ENCODE results near the gene TRAF7. TPM values are rescaled to one million over a fixed set of nuclear protein-coding genes. Genes with fewer than 3 reads are reported as not detected.
A peak's percentile ranks its signal among the peaks of the same experiment; 100 is the strongest.

The TRAF7 gene
- total and polyA plus RNA-seq, 2 of the 13 experiments (the other 11 are each of a cell fraction or from before 2014, with no cell fraction given) = 47.9 to 65.6 TPM

GRCh38 chr16:2121853-2122252 lies 33.7 kb upstream of the TRAF7 start:
- Histone ChIP-seq H3K79me2 (ENCODE audit: insufficient read depth, low read length) (peaks cover 10% of the 10 kb centered on the region), H4K20me1 (ENCODE audit: insufficient read depth, low read length) (no peaks in the 10 kb centered on the region), H3K9ac (ENCODE audit: insufficient read depth, low read depth, low read length) (no peak overlapping the region), H3K4me1 (ENCODE audit: insufficient read depth, low read length) (no peaks in the 10 kb centered on the region), H3K27me3 (ENCODE audit: control insufficient read depth in 1 of 2, insufficient read depth in 2 of 2, low read length in 2 of 2) (no peaks in the 10 kb centered on the region), H3K9me3 (ENCODE audit: low read length) (no peaks in the 10 kb centered on the region), H3K27ac (ENCODE audit: extremely low read length, insufficient read depth, low read length) (no peak overlapping the region), H3K4me2 (ENCODE audit: low read depth, low read length) (no peak overlapping the region), H2AFZ (ENCODE audit: low read length) (no peak overlapping the region), H3K36me3 (replicated peaks in 1 of 2; ENCODE audit: control insufficient read depth in 1 of 2, insufficient read depth in 2 of 2, low read length in 2 of 2) (no peaks in the 10 kb centered on the region), H3K4me3 (replicated peaks in 1 of 3; ENCODE audit: insufficient read depth in 1 of 3, low read depth in 2 of 3, low read length in 3 of 3) (no peak overlapping the region)
- WGBS (ENCODE audit: low lambda C conversion rate) = 98% methylated on average over 8 of the region's 19 CpGs
- no peak for FAIRE-seq
- ATAC-seq = peak; percentile 12; the same call in 2 of the 3 replicates
- BruUV-seq (replicated peaks) = no TSS peak
- CTCF ChIA-PET (ENCODE audit: low intra/inter-chr PET ratio, low total read pairs) = interaction anchor here (0.7 kb wide), 1 partner anchor 19 kb away, joined by 3 read pairs; no protein-coding TSS in a partner anchor
- DNase-seq (ENCODE audit: low spot score) = no peak
- POLR2A ChIA-PET = no interaction called here
- in situ Hi-C loops (cut with HindIII; ENCODE audit: extremely low pct_ligation_motif_present, low pct_unique_long_range_greater_than_20kb) = no loop called here
- no peak for TF ChIP-seq ZBTB7B (CRISPR knock-in tag; IDR thresholded peaks at IDR 0.05)
- TF ChIP-seq, protein P1, sequence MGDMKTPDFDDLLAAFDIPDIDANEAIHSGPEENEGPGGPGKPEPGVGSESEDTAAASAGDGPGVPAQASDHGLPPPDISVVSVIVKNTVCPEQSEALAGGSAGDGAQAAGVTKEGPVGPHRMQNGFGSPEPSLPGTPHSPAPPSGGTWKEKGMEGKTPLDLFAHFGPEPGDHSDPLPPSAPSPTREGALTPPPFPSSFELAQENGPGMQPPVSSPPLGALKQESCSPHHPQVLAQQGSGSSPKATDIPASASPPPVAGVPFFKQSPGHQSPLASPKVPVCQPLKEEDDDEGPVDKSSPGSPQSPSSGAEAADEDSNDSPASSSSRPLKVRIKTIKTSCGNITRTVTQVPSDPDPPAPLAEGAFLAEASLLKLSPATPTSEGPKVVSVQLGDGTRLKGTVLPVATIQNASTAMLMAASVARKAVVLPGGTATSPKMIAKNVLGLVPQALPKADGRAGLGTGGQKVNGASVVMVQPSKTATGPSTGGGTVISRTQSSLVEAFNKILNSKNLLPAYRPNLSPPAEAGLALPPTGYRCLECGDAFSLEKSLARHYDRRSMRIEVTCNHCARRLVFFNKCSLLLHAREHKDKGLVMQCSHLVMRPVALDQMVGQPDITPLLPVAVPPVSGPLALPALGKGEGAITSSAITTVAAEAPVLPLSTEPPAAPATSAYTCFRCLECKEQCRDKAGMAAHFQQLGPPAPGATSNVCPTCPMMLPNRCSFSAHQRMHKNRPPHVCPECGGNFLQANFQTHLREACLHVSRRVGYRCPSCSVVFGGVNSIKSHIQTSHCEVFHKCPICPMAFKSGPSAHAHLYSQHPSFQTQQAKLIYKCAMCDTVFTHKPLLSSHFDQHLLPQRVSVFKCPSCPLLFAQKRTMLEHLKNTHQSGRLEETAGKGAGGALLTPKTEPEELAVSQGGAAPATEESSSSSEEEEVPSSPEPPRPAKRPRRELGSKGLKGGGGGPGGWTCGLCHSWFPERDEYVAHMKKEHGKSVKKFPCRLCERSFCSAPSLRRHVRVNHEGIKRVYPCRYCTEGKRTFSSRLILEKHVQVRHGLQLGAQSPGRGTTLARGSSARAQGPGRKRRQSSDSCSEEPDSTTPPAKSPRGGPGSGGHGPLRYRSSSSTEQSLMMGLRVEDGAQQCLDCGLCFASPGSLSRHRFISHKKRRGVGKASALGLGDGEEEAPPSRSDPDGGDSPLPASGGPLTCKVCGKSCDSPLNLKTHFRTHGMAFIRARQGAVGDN (CRISPR knock-in tag; IDR thresholded peaks at IDR 0.05) = peak; percentile 13; the same call in 1 of the 2 replicates
- intact Hi-C loops (cut with micrococcal nuclease; ENCODE audit: unreplicated experiment) = no loop called here

DNA sequence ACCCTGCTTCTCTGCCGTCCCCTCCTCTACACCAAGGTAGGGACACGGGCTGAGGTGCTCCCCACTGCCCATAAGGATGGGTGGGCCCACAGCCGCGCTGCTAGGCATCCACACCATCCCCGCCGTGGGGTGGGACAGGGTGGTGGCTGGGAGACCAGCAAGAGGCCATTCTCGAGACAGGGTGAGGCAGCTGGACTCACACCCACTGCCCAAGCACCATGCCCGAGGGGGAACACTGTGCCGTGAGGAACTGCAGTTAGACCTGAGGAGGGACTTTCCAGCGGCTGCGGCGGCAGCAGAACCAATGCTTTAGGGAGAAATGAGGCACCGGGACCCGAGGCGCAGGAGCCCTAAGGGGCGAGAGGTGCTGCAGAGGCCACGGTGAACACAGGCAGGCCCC lies 33.2 kb upstream of the TRAF7 start:
- in situ Hi-C loops (cut with HindIII; ENCODE audit: extremely low pct_ligation_motif_present, low pct_unique_long_range_greater_than_20kb) = no loop called here
- intact Hi-C loops (cut with micrococcal nuclease; ENCODE audit: unreplicated experiment) = no loop called here
- no TSS peak for BruUV-seq (replicated peaks)
- Histone ChIP-seq H3K9me3 (ENCODE audit: low read length) (no peaks in the 10 kb centered on the region), H3K4me1 (ENCODE audit: insufficient read depth, low read length) (0 out of 2 replicates have a peak, but pooled peaks cover 4% of the 10 kb centered on the region), H3K4me2 (ENCODE audit: low read depth, low read length) (no peak overlapping the region), H3K36me3 (replicated peaks in 1 of 2; ENCODE audit: control insufficient read depth in 1 of 2, insufficient read depth in 2 of 2, low read length in 2 of 2) (no peaks in the 10 kb centered on the region), H3K4me3 (replicated peaks in 1 of 3; ENCODE audit: insufficient read depth in 1 of 3, low read depth in 2 of 3, low read length in 3 of 3) (no peak overlapping the region), H3K27me3 (ENCODE audit: control insufficient read depth in 1 of 2, insufficient read depth in 2 of 2, low read length in 2 of 2) (no peaks in the 10 kb centered on the region), H2AFZ (ENCODE audit: low read length) (no peak overlapping the region), H3K79me2 (ENCODE audit: insufficient read depth, low read length) (peaks cover 14% of the 10 kb centered on the region), H3K9ac (ENCODE audit: insufficient read depth, low read depth, low read length) (no peak overlapping the region), H3K27ac (ENCODE audit: extremely low read length, insufficient read depth, low read length) (no peak overlapping the region), H4K20me1 (ENCODE audit: insufficient read depth, low read length) (no peaks in the 10 kb centered on the region)
- ChIA-PET CTCF (ENCODE audit: low intra/inter-chr PET ratio, low total read pairs) (no interaction called here), POLR2A (no interaction called here)
- ATAC-seq (no peak), DNase-seq (ENCODE audit: low spot score) (no peak), FAIRE-seq (no peak)
- 97% methylated on average over 14 of the region's 17 CpGs for WGBS (ENCODE audit: low lambda C conversion rate)
- TF ChIP-seq KIAA2018 (CRISPR knock-in tag; IDR thresholded peaks at IDR 0.05; ENCODE audit: borderline replicate concordance) (no peak), ZNF543 (CRISPR knock-in tag; IDR thresholded peaks at IDR 0.05) (no peak), ZNF589 (CRISPR knock-in tag; conservative IDR thresholded peaks at IDR 0.05) (no peak), RXRA (CRISPR knock-in tag; IDR thresholded peaks at IDR 0.05) (no peak)
